Left lung (tissue), 10 donors: ENCODE measurements around the gene KCNJ13. TPM values are rescaled to one million over a fixed set of nuclear protein-coding genes. Genes with fewer than 3 reads are reported as not detected.
"Not testable (repeated sequence)": the region's sequence is repeated elsewhere in the genome, so short reads cannot be mapped to it uniquely, and the experiment has no call there.

ENCODE experiments used
- ATAC-seq: fragments of 200-7000 bp; cut with Tn5 transposase; one replicate; pipeline ENCODE4 v1.9.1; 2020; ENCODE audit warnings: moderate library complexity
- DNase-seq, 4 donors: peaks; one replicate each; pipeline ENCODE4 v3.0.0-alpha.2; 2013 to 2020
- H3K27ac ChIP-seq, 2 donors: fragments of 200-600 bp; sonication (generic) in 1 of 2; one replicate each; pipeline versions ENCODE4 v1.5.0 to v1.8.0; 2020 to 2021
- H3K27me3 ChIP-seq, 2 donors: fragments of 200-600 bp; sonication (generic) in 1 of 2; one replicate each; pipeline versions ENCODE4 v1.5.0 to v1.8.0; 2020 to 2021
- H3K36me3 ChIP-seq, 2 donors: fragments of 200-600 bp; sonication (generic) in 1 of 2; one replicate each; pipeline versions ENCODE4 v1.5.0 to v1.8.0; 2020 to 2021
- H3K4me1 ChIP-seq, 2 donors: fragments of 200-600 bp; one replicate each; pipeline ENCODE4 v1.8.0; 2021
- H3K4me3 ChIP-seq, 2 donors: fragments of 200-600 bp; sonication (generic) in 1 of 2; one replicate each; pipeline versions ENCODE4 v1.5.0 to v1.8.0; 2020 to 2021; ENCODE audit warnings: mild to moderate bottlenecking in 1 of 2
- H3K9me3 ChIP-seq, 2 donors: fragments of 200-600 bp; sonication (generic) in 1 of 2; one replicate each; pipeline versions ENCODE4 v1.5.0 to v1.8.0; 2020 to 2021
- intact Hi-C, 2 donors: fragments of 100-400 bp; cut with DNase I; formaldehyde crosslinking; loops; one replicate each; pipeline versions ENCODE4 v1.11.2 to v1.14.2; 2022
- polyA plus RNA-seq, 6 donors: library from polyadenylated mRNA; unstranded; fragments of 120-200 nt; gene quantifications; one replicate each; pipeline ENCODE4 v1.2.1, GENCODE V29; 2013; ENCODE audit not compliant: insufficient read length in 6 of 6
- total RNA-seq, 2 donors: library from RNA; stranded (reverse); fragmentation: NEBNext Ultra II Directional; extraction: Animal tissue kit (Norgen Biotek cat#: 25700); gene quantifications; one replicate each; pipeline ENCODE4 v1.2.1, GENCODE V29; 2021
- TF ChIP-seq, protein P1 (sequence below), 2 donors: fragments of 200-600 bp; sonication (generic) in 1 of 2; IDR thresholded peaks; one replicate each; pipeline versions ENCODE4 v1.5.0 to v1.8.0; 2021; ENCODE audit warnings: antibody characterized with exemption in 2 of 2
- donor health status: DM: no; HTN: yes; CAD: no.
- donor health status: DM: no; HTN: no; CAD: no.

Gene KCNJ13
- total and polyA plus RNA-seq, 8 donors: 5.3 to 12.0 (median 6.2) TPM; not detected in 2

DNA sequence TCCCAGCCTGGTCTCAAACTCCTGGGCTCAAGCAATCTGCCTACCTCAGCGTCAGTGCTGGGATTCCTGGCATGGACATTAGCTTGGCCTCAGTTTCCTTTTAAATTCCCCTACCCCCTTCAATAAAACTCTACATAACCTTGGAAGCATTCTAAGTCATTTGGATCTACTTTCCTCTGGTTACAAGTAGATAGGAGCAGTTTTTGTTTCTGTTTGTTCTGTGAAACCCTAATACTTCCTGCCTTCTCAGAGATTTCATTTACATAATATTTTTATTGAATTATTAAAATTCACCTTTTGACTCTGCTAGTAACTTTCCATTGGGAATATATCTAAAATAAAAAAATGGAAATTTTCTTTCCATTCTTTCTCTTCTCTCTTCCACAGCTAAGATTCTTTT, 53.3 kb downstream of the KCNJ13 start:
- H3K36me3 ChIP-seq: peaks cover 0 to 64% of the 10 kb centered on the region in 2 donors
- TF ChIP-seq, protein P1, sequence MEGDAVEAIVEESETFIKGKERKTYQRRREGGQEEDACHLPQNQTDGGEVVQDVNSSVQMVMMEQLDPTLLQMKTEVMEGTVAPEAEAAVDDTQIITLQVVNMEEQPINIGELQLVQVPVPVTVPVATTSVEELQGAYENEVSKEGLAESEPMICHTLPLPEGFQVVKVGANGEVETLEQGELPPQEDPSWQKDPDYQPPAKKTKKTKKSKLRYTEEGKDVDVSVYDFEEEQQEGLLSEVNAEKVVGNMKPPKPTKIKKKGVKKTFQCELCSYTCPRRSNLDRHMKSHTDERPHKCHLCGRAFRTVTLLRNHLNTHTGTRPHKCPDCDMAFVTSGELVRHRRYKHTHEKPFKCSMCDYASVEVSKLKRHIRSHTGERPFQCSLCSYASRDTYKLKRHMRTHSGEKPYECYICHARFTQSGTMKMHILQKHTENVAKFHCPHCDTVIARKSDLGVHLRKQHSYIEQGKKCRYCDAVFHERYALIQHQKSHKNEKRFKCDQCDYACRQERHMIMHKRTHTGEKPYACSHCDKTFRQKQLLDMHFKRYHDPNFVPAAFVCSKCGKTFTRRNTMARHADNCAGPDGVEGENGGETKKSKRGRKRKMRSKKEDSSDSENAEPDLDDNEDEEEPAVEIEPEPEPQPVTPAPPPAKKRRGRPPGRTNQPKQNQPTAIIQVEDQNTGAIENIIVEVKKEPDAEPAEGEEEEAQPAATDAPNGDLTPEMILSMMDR (IDR thresholded peaks at IDR 0.05): no peak

DNA sequence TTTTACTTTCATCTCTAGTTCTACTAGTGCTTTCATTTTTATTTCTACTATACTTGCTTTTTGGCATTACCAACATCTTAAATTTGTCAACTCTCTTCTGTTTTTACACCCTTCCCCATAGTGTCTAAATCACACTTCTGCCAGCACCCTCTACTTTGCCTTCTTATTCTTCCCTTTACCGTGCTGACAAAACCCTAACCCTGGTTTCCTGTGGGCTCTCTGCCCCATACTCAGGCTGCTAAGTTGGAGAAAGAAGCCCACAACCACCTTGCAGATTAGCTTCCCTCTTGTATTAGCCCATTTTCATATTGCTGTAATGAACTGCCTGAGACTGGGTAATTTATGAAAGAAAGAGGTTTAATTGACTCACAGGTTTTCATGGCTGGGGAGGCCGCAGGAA, 54.5 kb downstream of the KCNJ13 start:
- Histone ChIP-seq H3K4me1 (peaks cover 0 to 5% of the 10 kb centered on the region in 2 donors), H3K27ac (peak overlapping the region in 1 of 2 donors; percentile 65), H3K27me3 (no peaks in the 10 kb centered on the region), H3K4me3 (no peak overlapping the region), H3K9me3 (no peaks in the 10 kb centered on the region), H3K36me3 (peaks cover 0 to 73% of the 10 kb centered on the region in 2 donors)
- DNase-seq: no peak
- intact Hi-C loops: no loop called here
- ATAC-seq: no peak
- TF ChIP-seq, protein P1 (IDR thresholded peaks at IDR 0.05): no peak

More for the DNA sequence above, 53.3 kb downstream of the KCNJ13 start:
- Histone ChIP-seq H3K4me3 (no peak overlapping the region), H3K27ac (no peak overlapping the region), H3K4me1 (peaks cover 0 to 5% of the 10 kb centered on the region in 2 donors), H3K9me3 (no peaks in the 10 kb centered on the region), H3K27me3 (no peaks in the 10 kb centered on the region)
- intact Hi-C loops: no loop called here
- ATAC-seq: no peak
- no peak for DNase-seq

DNA sequence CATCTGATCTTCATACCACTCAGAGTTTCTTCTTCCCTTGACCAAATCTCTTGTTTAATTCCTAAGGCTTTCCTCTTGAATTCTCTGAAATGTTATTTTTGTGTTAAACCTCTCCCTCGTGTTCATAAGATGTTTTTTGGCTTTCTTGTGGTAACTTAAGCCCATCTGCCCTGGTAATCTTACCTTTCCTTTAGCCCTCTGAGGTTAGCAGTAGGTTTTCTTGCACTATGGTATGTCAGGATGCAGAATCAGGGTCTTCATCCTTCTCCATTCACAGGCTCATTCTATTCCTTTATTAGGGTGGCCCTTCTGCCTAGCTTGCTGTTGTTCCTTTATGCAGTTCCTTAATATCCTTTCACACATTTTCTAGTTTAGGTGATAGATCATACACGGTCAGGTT, 55.1 kb downstream of the KCNJ13 start:
- peaks cover 0 to 5% of the 10 kb centered on the region in 2 donors for H3K4me1 ChIP-seq
- TF ChIP-seq, protein P1 (IDR thresholded peaks at IDR 0.05): no peak
- no peak overlapping the region for H3K4me3 ChIP-seq
- peak overlapping the region in 1 of 2 donors; percentile 65 for H3K27ac ChIP-seq
- H3K36me3 ChIP-seq: peaks cover 0 to 78% of the 10 kb centered on the region in 2 donors
- intact Hi-C loops: no loop called here
- H3K27me3 ChIP-seq: no peaks in the 10 kb centered on the region
- no peaks in the 10 kb centered on the region for H3K9me3 ChIP-seq
- no peak for DNase-seq
- ATAC-seq: no peak

DNA sequence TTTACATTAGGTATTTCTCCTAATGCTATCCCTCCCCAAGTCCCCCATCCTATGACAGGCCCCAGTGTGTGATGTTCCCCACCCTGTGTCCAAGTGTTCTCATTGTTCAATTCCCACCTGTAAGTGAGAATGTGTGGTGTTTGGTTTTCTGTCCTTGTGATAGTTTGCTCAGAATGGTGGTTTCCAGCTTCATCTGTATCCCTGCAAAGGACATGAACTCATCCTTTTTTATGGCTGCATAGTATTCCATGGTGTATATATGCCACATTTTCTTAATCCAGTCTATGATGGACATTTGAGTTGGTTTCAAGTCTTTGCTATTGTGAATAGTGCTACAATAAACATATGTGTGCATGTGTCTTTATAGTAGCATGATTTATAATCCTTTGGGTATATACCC, 56.3 kb downstream of the KCNJ13 start:
- H3K4me3 ChIP-seq, ATAC-seq, H3K9me3 ChIP-seq, H3K27me3 ChIP-seq, H3K27ac ChIP-seq, H3K4me1 ChIP-seq, DNase-seq, intact Hi-C loops: not testable (repeated sequence)
- H3K36me3 ChIP-seq: peaks cover 0 to 67% of the 10 kb centered on the region in 2 donors

Other genes with a start within 250 kb of the KCNJ13 start
- not detected for gene CHRNG, start 236.9 kb downstream of the KCNJ13 start, total RNA-seq
- gene CHRNG, start 236.9 kb downstream of the KCNJ13 start, polyA plus RNA-seq: under 1 TPM in 4 of 6 donors, not detected in 2; 0.07 to 0.35 (median 0.13) TPM
- 1 to 10 TPM; 3.7 to 3.8 TPM for gene TIGD1, start 226.0 kb downstream of the KCNJ13 start, total RNA-seq
- 10 to 100 TPM in 5 of 6 donors, 1 to 10 TPM in 1; 9.6 to 12.4 (median 11.3) TPM for gene TIGD1, start 226.0 kb downstream of the KCNJ13 start, polyA plus RNA-seq
- 10 to 100 TPM; 67.4 to 71.1 TPM for gene EIF4E2, start 225.9 kb downstream of the KCNJ13 start, total RNA-seq
- 100 to 1,000 TPM in 3 of 6 donors, 10 to 100 TPM in 3; 91.3 to 108 (median 98.3) TPM for gene EIF4E2, start 225.9 kb downstream of the KCNJ13 start, polyA plus RNA-seq
- 1 to 10 TPM; 3.8 to 5.5 TPM for gene EFHD1, start 143.0 kb downstream of the KCNJ13 start, total RNA-seq
- 10 to 100 TPM in 1 of 6 donors, 1 to 10 TPM in 5; 3.5 to 13.6 (median 5.0) TPM for gene EFHD1, start 143.0 kb downstream of the KCNJ13 start, polyA plus RNA-seq
- gene GIGYF2, start 79.2 kb downstream of the KCNJ13 start, total RNA-seq: 10 to 100 TPM; 56.2 to 76.6 TPM
- 10 to 100 TPM; 59.2 to 66.3 (median 62.4) TPM for gene GIGYF2, start 79.2 kb downstream of the KCNJ13 start, polyA plus RNA-seq
- gene SNORC, start 93.7 kb upstream of the KCNJ13 start, total RNA-seq: 1 to 10 TPM; 2.2 to 3.6 TPM
- gene SNORC, start 93.7 kb upstream of the KCNJ13 start, polyA plus RNA-seq: 1 to 10 TPM in 4 of 6 donors, under 1 TPM in 2; 0.53 to 2.7 (median 1.5) TPM
- gene NGEF, start 236.7 kb upstream of the KCNJ13 start, total RNA-seq: under 1 TPM; 0.26 to 0.71 TPM
- 1 to 10 TPM in 5 of 6 donors, under 1 TPM in 1; 0.93 to 3.6 (median 1.7) TPM for gene NGEF, start 236.7 kb upstream of the KCNJ13 start, polyA plus RNA-seq